Endothelial cell of umbilical vein (primary cell): ENCODE data around the gene XRCC1. TPM values are rescaled to one million over a fixed set of nuclear protein-coding genes. Genes with fewer than 3 reads are reported as not detected.

Experiments used
- BruUV-seq: library from RNA; stranded (reverse); fragments of 400-500 nt; replicated peaks from 2 replicates; lab custom pipeline; 2021; lab: Mats Ljungman, UMichigan
- CTCF ChIA-PET: fragments of 300-600, 350-600 bp; sonication (Branson Sonifier 250); formaldehyde crosslinking; loops from one replicate; lab custom pipeline; 2021; ENCODE audit warnings: antibody characterized with exemption, inconsistent platforms; lab: Charles Lee
- POLR2A ChIA-PET: fragments of 300-600, 350-600 bp; sonication (Branson Sonifier 250); formaldehyde crosslinking; loops from one replicate; lab custom pipeline; 2021; ENCODE audit warnings: antibody characterized with exemption, inconsistent platforms; lab: Charles Lee
- DNase-seq: peaks from one replicate; pipeline ENCODE4 v3.0.0-alpha.2; 2011; ENCODE audit warnings: low read depth, low spot score
- FAIRE-seq: peaks from 2 replicates; lab custom pipeline; 2011; peaks lifted over from hg19 to GRCh38; lab: Jason Lieb, UNC
- H2AFZ ChIP-seq: 2 replicates; pipeline ENCODE4 v1.6.0; 2012; ENCODE audit warnings: low read depth, low read length, control low read depth, inconsistent platforms
- H3K27ac ChIP-seq: 2 replicates; pipeline ENCODE4 v1.5.1; 2011; ENCODE audit warnings: low read depth, mild to moderate bottlenecking, control low read depth, low read length, moderate library complexity; ENCODE audit not compliant: insufficient read depth
- H3K27me3 ChIP-seq, 2 experiments: 2 replicates each; pipeline versions ENCODE4 v1.6.0 to v1.6.1; 2011; ENCODE audit warnings: low read length in 2 of 2, mixed read lengths in 1 of 2; ENCODE audit not compliant: control insufficient read depth in 2 of 2, insufficient read depth in 2 of 2
- H3K36me3 ChIP-seq, 2 experiments: 2 replicates in 1 of 2; 3 replicates in 1 of 2; pipeline ENCODE4 v1.5.1; 2011; ENCODE audit warnings: low read length in 2 of 2, mild to moderate bottlenecking in 1 of 2, moderate library complexity in 1 of 2; ENCODE audit not compliant: control insufficient read depth in 2 of 2, insufficient read depth in 2 of 2; ENCODE audit errors: extremely low read depth in 1 of 2
- H3K4me1 ChIP-seq: 3 replicates; pipeline ENCODE4 v1.5.1; 2011; ENCODE audit warnings: mild to moderate bottlenecking, low read length; ENCODE audit not compliant: control insufficient read depth, insufficient read depth; ENCODE audit errors: extremely low read depth
- H3K4me2 ChIP-seq: 2 replicates; pipeline ENCODE4 v1.6.1; 2011; ENCODE audit warnings: low read length, control low read depth, mixed read lengths; ENCODE audit not compliant: insufficient read depth
- H3K4me3 ChIP-seq, 3 experiments: fragments of 200-600 bp in 1 of 3; sonication (generic), shearing (Covaris generic) in 1 of 3; replicated peaks in 1 of 3; 2 replicates each; pipeline ENCODE4 v1.5.1; 2011 to 2016; ENCODE audit warnings: control low read depth in 3 of 3, low read length in 3 of 3, mild to moderate bottlenecking in 2 of 3, inconsistent platforms in 1 of 3, low read depth in 1 of 3, moderate library complexity in 1 of 3; ENCODE audit not compliant: insufficient read depth in 1 of 3
- H3K79me2 ChIP-seq: 2 replicates; pipeline ENCODE4 v1.6.0; 2012; ENCODE audit warnings: low read length, inconsistent platforms; ENCODE audit not compliant: control insufficient read depth, insufficient read depth
- H3K9ac ChIP-seq: replicated peaks from 2 replicates; pipeline ENCODE3; 2011; ENCODE audit warnings: low read length, control low read depth; ENCODE audit not compliant: insufficient read depth; ENCODE audit errors: extremely low read depth
- H3K9me1 ChIP-seq: replicated peaks from 3 replicates; pipeline ENCODE4 v1.6.0; 2011; ENCODE audit warnings: mild to moderate bottlenecking, low read length; ENCODE audit not compliant: control insufficient read depth, insufficient read depth; ENCODE audit errors: extremely low read depth
- H3K9me3 ChIP-seq: replicated peaks from 2 replicates; pipeline ENCODE4 v1.5.1; 2012; ENCODE audit warnings: low read length, inconsistent platforms; ENCODE audit not compliant: control insufficient read depth, insufficient read depth
- H4K20me1 ChIP-seq: replicated peaks from 2 replicates; pipeline ENCODE3; 2011; ENCODE audit warnings: mild to moderate bottlenecking, low read length; ENCODE audit not compliant: control insufficient read depth, insufficient read depth; ENCODE audit errors: extremely low read depth
- CTCF ChIP-seq, 2 donors: IDR thresholded peaks; 1 replicate in 1 of 2; 2 replicates in 1 of 2; pipeline ENCODE4 v1.5.1; 2011; ENCODE audit warnings: low read length in 2 of 2, mild to moderate bottlenecking in 2 of 2, moderate library complexity in 2 of 2, control low read depth in 1 of 2, inconsistent platforms in 1 of 2, low read depth in 1 of 2; ENCODE audit not compliant: insufficient read depth in 1 of 2; ENCODE audit errors: extremely low read depth in 1 of 2
- EZH2 ChIP-seq: IDR thresholded peaks from 2 replicates; pipeline ENCODE4 v1.6.1; 2012; ENCODE audit warnings: borderline replicate concordance, low read depth, mild to moderate bottlenecking, moderate library complexity, low read length, inconsistent platforms; ENCODE audit not compliant: severe bottlenecking
- FOS ChIP-seq: IDR thresholded peaks from 2 replicates; pipeline ENCODE4 v1.6.1; 2011; ENCODE audit warnings: mild to moderate bottlenecking, low read length, moderate library complexity, borderline replicate concordance; ENCODE audit not compliant: insufficient read depth
- GATA2 ChIP-seq: IDR thresholded peaks from 2 replicates; pipeline ENCODE4 v1.7.0; 2011; ENCODE audit warnings: low read depth, mild to moderate bottlenecking, moderate library complexity, mixed read lengths, low read length; ENCODE audit not compliant: insufficient read length, insufficient read depth
- JUN ChIP-seq: IDR thresholded peaks from 2 replicates; pipeline ENCODE4 v1.6.1; 2011; ENCODE audit warnings: borderline replicate concordance, low read depth; ENCODE audit not compliant: insufficient read length, insufficient read depth
- MYC ChIP-seq: IDR thresholded peaks from one replicate; pipeline ENCODE4 v1.6.1; 2011; ENCODE audit warnings: mild to moderate bottlenecking, low read depth, low read length
- POLR2A ChIP-seq: IDR thresholded peaks from 2 replicates; pipeline ENCODE4 v1.6.1; 2012; ENCODE audit warnings: low read depth, mild to moderate bottlenecking, control low read depth, low read length
- POLR2AphosphoS5 ChIP-seq: IDR thresholded peaks from 2 replicates; pipeline ENCODE4 v1.6.1; 2012; ENCODE audit warnings: low read depth, mild to moderate bottlenecking, control low read depth, low read length, moderate library complexity; ENCODE audit not compliant: insufficient read depth
- dilution Hi-C: fragments of 300-500 bp; cut with MboI; formaldehyde crosslinking; loops from one replicate; pipeline ENCODE4 v1.15.0; 2019; ENCODE audit warnings: low sequenced_read_pairs; ENCODE audit not compliant: extremely low pct_ligation_motif_present
- intact Hi-C: fragments of 100-400 bp; cut with micrococcal nuclease; formaldehyde crosslinking; loops from one replicate; pipeline ENCODE4 v1.10.0; 2022
- polyA plus RNA-seq, 4 experiments: library from polyadenylated mRNA; depleted of rRNA in 3 of 4; stranded (reverse) in 3 of 4; unstranded in 1 of 4; fragments of >200 nt; gene quantifications; 2 replicates each; pipeline versions ENCODE4 v1.2.1 to v1.2.3, GENCODE V29; 2011 to 2012; ENCODE audit warnings: missing spikeins in 1 of 4
- total RNA-seq: library from RNA; stranded (reverse); gene quantifications from 2 replicates; pipeline ENCODE4 v1.2.3, GENCODE V29; 2021
- TF ChIP-seq, protein P1 (sequence below): IDR thresholded peaks from 2 replicates; pipeline ENCODE4 v1.6.1; 2011; ENCODE audit not compliant: insufficient read depth, insufficient read length

Gene XRCC1
- total and polyA plus RNA-seq, 2 donors (not counting 3 experiments of a cell fraction or from before 2014, with no cell fraction given): 29.5 to 39.3 TPM

DNA sequence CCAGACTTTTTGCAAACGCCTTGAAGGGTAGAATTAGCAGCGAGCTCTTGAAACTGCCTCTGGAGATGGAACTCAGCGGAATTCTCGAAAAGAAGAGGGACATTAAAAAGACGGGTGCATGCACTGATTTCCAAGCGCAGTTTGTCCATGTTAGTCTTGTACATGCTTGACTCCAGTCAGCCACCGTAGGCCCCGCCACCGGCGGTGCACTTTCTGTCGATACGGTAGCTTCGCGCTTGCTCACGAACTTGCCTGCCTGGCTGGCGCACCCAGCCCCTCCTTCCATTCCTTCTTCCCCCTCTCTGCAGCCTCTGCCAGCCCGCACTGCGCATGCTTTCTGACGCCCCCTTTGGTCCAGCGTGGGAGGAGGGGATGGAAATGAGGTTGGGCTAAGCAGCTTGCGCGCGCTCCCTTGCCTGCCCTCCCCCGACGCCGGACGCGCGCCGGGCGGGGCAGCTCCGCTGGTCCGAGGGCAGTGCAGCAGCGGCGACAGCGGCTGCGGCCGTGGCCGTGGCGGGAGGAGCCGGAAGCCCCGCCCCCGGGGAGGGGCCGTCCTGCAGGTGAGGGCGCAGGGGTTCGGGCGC, 42.3 kb downstream of the XRCC1 start, which contains the start of gene ZNF575:
Gene ZNF575, plus strand, starts transcription at position 227 of the 584 bp plus-strand sequence. CDS start 1,235 bp downstream, outside the sequence.
- FAIRE-seq: no peak
- no peaks in the 10 kb centered on the region for H4K20me1 ChIP-seq
- CTCF ChIA-PET: interaction anchor here (0.7 to 6.2 kb wide), 8 partner anchors 8 to 129 kb away, joined by 3 to 118 read pairs (median 14); partner anchors contain the start of genes IRGQ and ZNF576
- H3K4me1 ChIP-seq: peaks cover 10% of the 10 kb centered on the region
- no peak for TF ChIP-seq JUN
- TF ChIP-seq EZH2: no peak
- TF ChIP-seq MYC: no peak
- no peak for TF ChIP-seq FOS
- TF ChIP-seq, protein P1, sequence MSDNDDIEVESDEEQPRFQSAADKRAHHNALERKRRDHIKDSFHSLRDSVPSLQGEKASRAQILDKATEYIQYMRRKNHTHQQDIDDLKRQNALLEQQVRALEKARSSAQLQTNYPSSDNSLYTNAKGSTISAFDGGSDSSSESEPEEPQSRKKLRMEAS: no peak
- TF ChIP-seq POLR2AphosphoS5: no peak
- no peak for TF ChIP-seq GATA2
- no peak for TF ChIP-seq POLR2A
- no peak for TF ChIP-seq CTCF (IDR thresholded peaks at IDR 0.05; ENCODE audit: extremely low read depth in 1 of 2, insufficient read depth in 1 of 2, low read depth in 1 of 2, low read length in 2 of 2)
- no peaks in the 10 kb centered on the region for H3K27me3 ChIP-seq
- peak within 1 kb of the TSS; percentile 32 for H3K27ac ChIP-seq
- H3K79me2 ChIP-seq: no peaks in the 10 kb centered on the region
- DNase-seq: peak; percentile 96
- dilution Hi-C loops: no loop called here
- H3K9me3 ChIP-seq: no peaks in the 10 kb centered on the region
- no peaks in the 10 kb centered on the region for H3K36me3 ChIP-seq
- intact Hi-C loops: loop anchor here (1.0 kb wide), 2 partner anchors 63 to 135 kb away; partner anchors contain the start of genes IRGQ and ZNF576
- peak within 1 kb of the TSS; percentile 91 for H2AFZ ChIP-seq
- peak within 1 kb of the TSS; percentile 13 for H3K9ac ChIP-seq
- no peaks in the 10 kb centered on the region for H3K9me1 ChIP-seq
- peak within 1 kb of the TSS; percentile 50 for H3K4me2 ChIP-seq
- BruUV-seq: no TSS peak
- peak within 1 kb of the TSS; percentile 22 to 61 (median 31) for H3K4me3 ChIP-seq
- POLR2A ChIA-PET: interaction anchor here (1.3 kb wide), 1 partner anchor 8 kb away, joined by 3 read pairs; no protein-coding TSS in a partner anchor
